Keratinocyte (primary cell): ENCODE data around the gene ELP6.

Source experiments
- CTCF ChIP-seq, 3 experiments: IDR thresholded peaks in 1 of 3; conservative IDR thresholded peaks in 1 of 3; optimal IDR thresholded peaks in 1 of 3; 2 replicates in 2 of 3; 3 replicates in 1 of 3; pipeline versions ENCODE3 to v1.5.1; 2011; ENCODE audit warnings: low read length in 3 of 3, mild to moderate bottlenecking in 3 of 3, moderate library complexity in 2 of 3, control low read depth in 1 of 3, inconsistent platforms in 1 of 3; ENCODE audit not compliant: insufficient read depth in 2 of 3; ENCODE audit errors: extremely low read depth in 1 of 3
- EZH2 ChIP-seq: IDR thresholded peaks from one replicate; pipeline ENCODE4 v1.6.1; 2012; ENCODE audit warnings: inconsistent platforms, mild to moderate bottlenecking, low read length, moderate library complexity

DNA sequence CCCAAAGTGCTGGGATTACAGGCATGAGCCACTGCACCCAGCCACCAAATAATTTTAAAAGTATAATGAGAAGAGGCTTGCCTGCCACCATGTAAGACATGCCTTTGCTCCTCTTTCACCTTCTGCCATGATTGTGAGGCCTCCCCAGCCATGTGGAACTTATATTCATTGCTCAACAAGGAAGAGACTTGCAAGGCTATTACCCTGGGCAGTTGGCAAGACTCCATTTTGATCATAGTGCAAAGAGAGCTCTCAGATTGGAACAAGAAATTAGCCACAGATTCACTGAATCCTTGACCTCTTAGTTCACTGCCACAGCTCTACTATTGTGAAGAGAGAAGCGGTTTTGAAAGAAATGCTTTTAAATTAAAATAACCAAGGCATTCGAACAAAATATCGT lies 43.9 kb downstream of the ELP6 start:
- TF ChIP-seq CTCF (optimal IDR thresholded peaks at IDR 0.05 in 1 of 3, IDR thresholded peaks at IDR 0.05 in 1 of 3, conservative IDR thresholded peaks at IDR 0.05 in 1 of 3; ENCODE audit: extremely low read depth in 1 of 3, insufficient read depth in 2 of 3, low read length in 3 of 3): no peak
- no peak for TF ChIP-seq EZH2
